Loucy (cell line): ENCODE data around the gene ANKRD55.

Experiments used
- EZH2phosphoT487 ChIP-seq: fragments of 200-600 bp; IDR thresholded peaks from 2 replicates; pipeline ENCODE4 v1.6.1; 2018; ENCODE audit warnings: antibody characterized with exemption, mild to moderate bottlenecking, moderate library complexity, borderline replicate concordance
- TF ChIP-seq, protein P1 (sequence below): fragments of 200-600 bp; sonication (generic); conservative IDR thresholded peaks from 2 replicates; pipeline ENCODE4 v1.5.1; 2014; ENCODE audit warnings: mild to moderate bottlenecking, antibody characterized with exemption, low read length

DNA sequence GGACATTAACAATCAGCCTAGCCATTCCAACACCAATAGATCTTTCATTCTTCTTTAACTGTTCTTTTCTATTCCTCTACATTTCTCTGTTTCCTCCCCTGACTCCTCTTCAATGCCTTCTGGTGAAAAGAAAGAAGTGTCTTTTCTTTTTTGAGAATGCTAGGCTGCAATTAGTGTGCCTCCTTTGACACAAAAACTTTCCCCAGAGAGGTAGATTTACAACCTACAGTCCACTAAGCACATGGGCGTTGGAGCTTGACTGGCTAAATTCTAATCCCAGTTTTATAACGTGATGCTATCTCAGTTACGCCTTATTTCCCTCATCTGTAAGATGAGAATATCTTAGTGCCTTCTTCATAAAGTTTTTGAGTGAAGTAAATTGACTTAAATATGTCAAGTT, 16.9 kb upstream of the ANKRD55 start:
- TF ChIP-seq, protein P1, sequence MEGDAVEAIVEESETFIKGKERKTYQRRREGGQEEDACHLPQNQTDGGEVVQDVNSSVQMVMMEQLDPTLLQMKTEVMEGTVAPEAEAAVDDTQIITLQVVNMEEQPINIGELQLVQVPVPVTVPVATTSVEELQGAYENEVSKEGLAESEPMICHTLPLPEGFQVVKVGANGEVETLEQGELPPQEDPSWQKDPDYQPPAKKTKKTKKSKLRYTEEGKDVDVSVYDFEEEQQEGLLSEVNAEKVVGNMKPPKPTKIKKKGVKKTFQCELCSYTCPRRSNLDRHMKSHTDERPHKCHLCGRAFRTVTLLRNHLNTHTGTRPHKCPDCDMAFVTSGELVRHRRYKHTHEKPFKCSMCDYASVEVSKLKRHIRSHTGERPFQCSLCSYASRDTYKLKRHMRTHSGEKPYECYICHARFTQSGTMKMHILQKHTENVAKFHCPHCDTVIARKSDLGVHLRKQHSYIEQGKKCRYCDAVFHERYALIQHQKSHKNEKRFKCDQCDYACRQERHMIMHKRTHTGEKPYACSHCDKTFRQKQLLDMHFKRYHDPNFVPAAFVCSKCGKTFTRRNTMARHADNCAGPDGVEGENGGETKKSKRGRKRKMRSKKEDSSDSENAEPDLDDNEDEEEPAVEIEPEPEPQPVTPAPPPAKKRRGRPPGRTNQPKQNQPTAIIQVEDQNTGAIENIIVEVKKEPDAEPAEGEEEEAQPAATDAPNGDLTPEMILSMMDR: no peak
- TF ChIP-seq EZH2phosphoT487: no peak
